ENCODE measurements around the gene DYNLT5.
"Not testable (repeated sequence)": the region's sequence is repeated elsewhere in the genome, so short reads cannot be mapped to it uniquely, and the experiment has no call there.

Gene DYNLT5

DNA sequence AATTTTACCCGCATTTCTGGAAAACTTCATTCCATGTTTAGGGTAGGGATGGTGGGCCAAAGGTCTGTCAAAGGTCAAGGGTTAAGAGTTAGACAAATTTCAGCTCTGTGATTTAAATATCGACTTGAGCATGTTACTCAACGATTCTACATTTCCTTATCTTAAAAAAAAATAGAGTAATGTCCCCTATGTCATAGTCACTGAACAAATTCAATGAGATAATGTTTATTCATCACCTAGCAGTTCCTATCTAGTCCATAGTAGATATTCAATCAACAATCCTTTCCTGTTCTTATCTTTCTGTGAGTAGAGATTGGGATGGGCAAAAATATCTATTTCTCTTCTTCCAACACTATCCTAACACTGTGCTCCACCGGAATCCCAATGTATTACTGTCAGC is 1.1 kb upstream of the DYNLT5 start:
- DNase-seq, result no peak

DNA sequence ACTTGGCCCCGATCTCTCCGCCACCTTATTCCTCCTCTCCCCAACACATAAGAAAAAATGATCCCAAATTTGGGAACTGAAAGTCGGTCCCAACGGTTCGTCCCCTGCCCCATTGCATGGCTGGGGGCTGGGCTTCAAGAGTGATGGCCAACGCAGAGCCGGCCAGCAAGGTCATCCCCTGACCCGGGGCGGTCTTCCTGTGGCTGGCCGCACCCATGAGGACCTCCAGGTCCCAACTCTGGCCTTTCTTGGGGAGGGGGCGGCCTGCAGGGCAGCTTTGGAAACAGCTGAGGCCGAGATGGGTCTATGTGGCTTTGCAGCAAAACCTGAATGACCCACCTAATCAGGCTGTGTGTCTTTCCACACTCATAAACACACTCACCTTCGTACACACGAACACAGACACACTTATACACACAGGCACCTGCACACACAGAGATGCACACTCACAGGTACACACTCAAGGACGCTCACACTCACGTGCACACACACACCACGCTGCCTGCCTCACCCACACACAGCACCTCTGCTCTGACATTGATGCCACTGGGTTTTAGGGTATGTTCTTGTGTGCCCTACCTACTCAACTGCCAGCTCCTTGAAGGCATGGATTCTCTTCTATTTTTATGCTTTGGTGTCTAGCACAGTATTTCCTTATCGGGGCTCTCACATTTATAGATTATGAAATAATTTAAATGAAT is 562 bp downstream of the DYNLT5 start:
- no peak for DNase-seq

DNA sequence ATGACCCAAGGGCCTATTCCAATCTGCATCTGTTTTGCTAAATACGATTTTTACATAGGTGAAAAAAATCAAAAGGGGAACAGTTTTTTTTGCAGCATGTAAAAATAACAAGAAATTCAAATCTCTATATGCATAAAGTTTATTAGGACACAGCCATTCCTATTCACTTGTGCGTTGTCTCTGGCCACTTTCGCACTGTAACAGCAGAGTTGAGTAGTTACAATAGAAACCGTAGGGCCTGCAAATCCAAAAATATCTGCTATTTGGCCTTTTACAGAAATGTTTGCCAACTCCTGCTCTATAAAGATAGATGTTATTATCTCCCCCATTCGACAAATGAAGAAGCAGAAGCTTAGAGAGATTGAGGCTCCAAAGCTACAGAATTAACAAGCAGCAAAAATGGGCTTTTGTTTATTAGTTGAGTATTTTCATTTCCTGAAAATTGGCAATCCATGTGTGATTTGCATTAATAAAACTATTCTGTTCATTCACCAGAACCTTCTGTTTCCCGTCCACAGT is 5.5 kb downstream of the DYNLT5 start:
- no peak for DNase-seq

DNA sequence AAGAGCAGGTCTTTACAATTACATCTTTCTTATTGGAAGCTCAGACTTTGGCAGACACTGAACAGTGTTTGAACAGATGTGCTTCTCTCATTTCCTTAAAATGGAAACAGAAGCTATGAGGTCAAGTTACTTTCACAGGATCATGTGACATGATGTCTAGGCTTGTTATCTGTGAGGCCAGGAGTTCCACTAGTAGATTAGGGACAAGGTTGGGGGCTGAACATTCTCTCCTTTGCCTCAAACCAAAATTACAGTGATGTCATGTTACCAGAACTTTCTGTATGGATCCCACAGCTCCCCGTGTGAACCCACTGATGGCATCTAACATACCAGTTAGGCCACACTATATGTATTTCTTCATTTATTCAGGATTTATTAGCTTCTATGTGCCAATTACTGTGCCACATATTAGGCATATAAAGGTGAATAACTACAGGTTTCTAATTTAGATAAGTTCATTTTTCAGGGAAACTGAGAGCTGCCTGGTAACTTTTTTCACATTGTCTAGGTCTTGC is 6.0 kb downstream of the DYNLT5 start:
- DNase-seq, result no peak

DNA sequence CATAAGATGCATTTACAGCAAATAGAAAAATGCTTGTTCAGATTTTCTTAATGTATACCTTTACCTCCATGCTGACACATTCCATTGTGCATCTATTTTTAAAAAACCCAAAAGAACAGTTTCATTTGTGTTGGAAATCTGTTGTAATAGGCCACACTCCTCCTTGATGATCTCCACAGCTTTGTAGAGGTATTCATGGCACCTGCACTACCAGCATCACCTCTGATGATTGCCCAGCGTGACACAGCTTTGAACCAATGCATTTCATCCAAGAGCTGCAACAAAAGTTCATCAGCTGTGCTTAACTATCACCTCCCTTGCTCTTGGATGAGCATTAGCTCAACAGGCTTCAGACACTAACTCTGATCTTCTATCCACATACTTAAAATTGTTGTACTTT is 8.2 kb downstream of the DYNLT5 start:
- DNase-seq, result no peak

DNA sequence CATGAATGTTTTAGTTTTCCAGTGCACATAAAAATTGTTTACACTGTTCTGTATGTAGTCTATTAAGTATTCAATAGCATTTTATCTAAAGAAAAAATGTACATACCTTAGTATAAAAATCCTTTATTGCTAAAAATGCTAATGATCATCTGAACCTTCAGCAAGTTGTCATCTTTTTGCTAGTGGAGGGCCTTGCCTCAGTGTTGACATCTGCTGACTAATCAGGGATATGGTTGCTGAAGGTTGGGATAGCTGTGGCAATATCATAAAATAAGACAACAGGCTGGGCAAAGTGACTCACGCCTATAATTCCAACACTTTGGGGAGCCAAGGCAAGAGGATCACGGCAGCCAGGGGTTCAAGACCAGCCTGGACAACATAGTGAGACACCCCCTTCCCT is 9.0 kb downstream of the DYNLT5 start:
- DNase-seq, result peak in 1 of 2 donors; percentile 12

DNA sequence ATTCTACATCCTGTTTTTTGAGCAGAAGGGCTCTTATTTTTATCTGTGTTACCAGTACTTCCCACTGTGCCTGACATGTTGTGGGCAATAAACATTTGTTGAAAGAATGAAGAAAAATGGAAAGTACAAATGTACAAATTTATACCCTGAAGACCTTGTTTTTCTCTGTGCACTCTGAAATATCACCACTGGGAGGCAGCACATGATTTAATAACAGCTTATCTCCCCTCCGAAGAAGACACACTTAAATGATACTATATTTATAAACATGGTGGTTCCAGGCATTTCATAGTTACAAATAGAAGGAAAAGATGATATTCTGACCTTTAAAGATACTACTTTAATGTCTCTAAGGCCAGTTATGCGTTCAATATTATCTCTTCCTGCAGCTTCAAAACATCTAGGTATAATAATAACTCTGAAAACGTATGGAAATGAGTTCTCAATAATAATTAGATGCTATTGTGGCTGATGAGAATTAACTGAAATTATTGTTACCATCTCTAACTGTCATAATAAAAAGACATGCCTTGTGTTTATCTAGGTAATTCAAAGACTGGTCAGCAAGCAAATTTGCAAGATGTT is 12.8 kb downstream of the DYNLT5 start:
- DNase-seq, result peak; percentile 39 to 68

DNA sequence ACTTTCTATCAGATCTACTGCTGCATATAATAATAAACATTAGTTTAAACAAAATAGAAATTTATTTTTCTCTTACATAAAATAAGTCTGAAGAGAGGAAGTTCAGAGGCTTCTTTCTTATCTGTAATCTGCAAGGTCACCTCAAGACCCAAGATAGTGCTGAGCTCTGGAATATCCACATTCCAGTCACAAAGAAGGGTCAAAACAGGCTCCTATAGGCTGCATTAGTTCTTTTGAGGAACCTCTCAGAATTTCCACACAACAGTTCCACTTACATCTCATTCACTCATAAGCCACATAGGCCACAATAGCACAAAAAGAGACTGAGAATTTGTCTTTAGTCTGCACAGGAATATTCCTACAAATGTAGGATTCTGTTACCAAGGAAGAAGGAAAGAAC is 15.4 kb downstream of the DYNLT5 start:
- DNase-seq, result no peak

DNA sequence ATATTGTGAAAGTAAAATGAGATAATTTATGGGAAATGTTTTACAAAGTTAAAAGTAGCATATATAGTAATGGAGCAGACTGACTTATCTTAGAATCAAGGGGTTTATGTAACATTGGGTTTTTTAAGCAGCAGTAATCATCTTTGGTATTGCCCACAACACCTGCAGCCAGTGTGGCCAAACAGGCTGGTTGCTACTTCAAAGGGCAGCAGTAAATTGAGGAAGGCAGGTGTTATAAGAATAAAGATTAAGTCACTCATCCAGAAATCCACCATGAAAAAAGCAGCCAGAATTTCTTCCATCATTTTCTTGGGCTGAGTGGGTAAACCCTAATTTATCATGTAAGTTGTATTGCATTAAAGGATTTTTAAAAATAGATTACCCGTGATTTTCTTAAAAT is 16.7 kb downstream of the DYNLT5 start:
- DNase-seq, result no peak

DNA sequence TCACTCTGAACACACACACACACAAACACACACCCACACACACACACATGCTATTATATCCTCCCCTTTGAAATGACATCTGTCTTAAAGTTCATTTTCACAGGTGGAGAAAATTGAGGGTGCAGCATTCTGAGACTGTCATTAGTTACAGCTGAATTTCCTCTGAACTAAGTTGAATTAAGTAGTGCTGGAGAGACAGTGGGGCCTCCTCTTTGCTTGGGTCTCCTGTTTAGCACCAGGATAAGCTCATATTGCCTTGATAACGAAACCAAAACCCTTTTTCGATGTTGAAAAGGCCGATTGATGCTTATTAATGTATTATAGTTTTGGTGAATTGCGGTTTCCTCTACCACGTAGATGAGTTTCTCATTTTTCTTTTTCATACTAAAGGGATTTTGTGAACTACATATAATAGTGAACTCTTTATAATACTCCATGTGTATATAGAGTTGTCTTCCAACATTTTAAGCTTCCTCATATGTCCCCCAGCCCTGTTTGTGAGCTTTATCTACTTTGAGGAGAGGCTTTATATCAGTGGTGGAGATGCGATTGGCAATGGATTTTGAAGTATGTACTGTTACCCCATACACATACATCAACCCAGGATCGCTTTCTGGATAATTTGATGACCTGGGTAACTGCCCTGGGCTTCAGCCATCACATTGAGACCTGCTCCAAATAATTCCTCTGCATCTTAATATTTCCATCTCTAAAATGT is 17.4 kb downstream of the DYNLT5 start:
- peak in 1 of 2 donors; percentile 58 for DNase-seq

DNA sequence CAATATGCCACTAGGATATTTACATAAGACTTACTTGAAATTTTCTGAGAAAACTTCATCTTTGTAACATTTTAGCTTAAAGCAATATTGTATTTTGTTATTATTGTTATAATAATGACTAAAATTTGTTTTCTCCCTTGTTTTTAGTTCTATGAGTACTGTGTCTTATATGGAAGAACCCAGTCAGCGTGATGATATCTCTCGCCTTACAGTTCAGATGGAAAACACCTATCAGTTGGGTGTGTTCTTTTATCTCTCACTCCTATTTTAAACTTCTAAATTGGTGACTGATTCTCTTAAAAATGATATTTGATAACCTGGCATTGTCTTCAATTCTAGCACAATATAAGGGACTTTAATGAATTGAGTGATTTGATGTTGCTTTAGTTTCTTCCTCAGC is 18.0 kb downstream of the DYNLT5 start:
- peak in 1 of 2 donors; percentile 7 for DNase-seq

DNA sequence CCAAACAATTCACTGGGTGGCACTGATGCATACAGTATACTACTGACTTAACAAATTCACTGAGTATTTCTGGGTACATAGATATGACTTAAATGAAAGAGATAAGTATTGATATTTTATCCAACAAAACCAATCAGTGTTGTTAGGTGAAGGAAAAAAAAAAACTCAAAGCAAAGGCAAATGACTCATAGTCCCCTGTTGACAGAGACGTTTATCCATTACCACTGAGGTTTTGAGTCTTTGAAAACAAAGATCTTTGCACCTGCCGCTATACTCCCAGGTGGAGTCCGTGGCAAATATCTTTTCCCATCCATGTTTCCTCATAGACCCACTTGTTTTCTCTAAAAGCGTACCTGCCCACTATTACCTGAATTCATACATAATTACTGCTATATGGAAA is 18.4 kb downstream of the DYNLT5 start:
- no peak for DNase-seq

DNA sequence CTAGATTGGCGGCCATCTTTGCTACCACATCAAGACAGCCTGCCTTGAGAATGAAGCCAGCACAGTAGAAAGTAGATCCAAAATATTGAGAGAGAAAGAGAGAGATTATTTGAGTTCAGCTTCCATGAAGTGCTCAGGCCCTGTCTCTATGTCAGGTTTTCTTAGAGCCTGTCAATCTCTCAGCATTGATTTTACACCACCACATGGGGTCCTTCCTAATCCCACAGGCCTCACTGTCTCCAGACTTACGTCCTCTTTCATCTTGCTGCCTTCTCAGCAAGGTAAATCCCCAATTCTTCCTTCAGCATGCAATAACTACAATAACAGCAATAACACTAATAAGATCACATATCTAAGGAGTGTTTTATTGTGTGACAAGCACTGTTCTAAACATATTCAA is 21.0 kb downstream of the DYNLT5 start:
- no peak for DNase-seq

DNA sequence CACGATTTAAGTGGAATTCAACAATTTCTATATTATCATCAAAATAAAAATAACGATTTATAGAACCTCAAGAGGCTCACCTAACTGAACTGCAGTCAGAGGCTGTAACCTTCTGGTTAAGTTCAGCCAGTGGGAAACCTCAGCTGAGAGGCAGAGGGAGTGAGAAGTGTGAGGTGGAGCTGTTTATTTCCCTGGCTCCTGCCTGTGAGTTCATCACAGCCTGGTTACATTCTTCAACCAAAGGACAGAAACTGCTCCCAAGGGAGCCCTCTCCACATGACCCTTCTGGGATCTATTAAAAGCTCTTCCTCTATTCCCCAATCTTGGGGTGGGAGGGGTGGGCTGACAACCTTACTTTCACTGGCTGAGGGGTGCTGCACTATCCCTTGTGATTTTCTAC is 22.2 kb downstream of the DYNLT5 start:
- DNase-seq, result no peak

DNA sequence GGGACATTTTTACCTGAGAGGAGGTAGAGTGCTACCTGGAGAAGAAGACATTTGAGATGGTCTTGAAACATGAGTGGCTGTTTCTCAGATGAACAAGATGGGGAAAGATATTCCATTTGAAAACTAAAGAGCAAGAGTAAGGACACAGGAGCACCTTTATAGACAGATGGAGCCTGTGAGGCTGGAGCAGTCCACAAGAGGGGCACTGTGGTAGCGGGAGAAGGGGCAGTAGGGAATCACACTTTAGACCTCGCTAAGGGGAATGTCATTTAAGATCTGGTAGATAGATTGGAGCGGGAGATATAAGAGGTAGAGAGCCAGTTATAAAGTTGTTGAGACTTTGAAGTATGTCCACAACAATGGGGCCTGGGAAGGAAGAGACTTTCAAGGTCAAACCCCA is 23.4 kb downstream of the DYNLT5 start:
- no peak for DNase-seq

DNA sequence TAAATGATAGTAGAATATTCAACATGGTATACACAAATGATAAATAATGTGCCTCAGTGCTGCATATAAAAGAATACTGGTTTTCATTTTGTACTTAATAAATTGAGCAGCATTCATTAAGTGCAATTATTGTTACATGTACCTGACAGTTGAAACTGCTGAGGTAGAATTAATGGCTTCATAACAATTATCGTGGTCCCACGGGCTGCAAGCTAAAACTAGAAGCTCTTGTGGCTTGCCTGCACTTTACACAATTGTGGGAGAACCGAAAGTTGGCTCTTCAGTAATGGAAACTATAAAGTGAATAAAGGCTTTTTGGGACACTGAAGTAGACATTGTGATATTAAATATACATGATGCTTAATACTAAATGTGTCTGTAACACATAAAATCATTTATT is 25.6 kb downstream of the DYNLT5 start:
- no peak for DNase-seq

DNA sequence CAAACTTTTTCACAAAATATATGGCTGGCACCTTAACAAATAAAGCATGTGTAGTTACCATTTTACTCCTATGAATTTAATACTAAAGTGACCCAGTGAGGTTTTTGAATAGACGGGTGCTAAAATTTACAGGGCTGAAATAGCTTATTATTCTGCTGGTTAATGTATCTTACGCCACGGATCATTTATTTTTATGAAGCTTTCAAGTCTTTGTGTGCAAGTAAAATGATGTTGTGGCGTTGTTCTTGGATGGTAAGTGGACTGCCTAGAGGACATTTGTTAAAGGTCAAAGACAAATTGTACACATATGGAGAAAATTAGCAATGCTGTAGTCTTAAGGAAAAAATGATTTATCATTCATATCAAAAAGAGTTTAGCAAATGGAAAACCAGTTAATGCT is 26.0 kb downstream of the DYNLT5 start:
- DNase-seq, result no peak

DNA sequence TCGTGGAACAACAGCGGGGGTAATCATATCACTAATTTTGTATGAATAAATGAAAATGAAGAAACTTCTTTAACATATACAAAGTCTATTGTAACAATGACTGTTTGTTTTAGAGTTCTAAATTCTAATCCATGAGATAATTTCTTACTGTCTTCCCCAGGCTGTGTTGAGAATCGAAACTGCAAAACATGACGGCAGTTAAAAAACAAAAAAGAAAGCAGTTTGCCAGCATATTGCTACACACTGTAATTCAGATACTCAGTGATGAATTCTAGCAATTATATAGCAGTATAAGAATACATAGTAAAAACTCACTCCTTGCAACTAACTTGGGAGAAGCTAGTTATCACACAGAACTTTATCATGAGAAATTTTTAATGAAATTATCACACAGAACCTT is 26.7 kb downstream of the DYNLT5 start:
- DNase-seq, result no peak

DNA sequence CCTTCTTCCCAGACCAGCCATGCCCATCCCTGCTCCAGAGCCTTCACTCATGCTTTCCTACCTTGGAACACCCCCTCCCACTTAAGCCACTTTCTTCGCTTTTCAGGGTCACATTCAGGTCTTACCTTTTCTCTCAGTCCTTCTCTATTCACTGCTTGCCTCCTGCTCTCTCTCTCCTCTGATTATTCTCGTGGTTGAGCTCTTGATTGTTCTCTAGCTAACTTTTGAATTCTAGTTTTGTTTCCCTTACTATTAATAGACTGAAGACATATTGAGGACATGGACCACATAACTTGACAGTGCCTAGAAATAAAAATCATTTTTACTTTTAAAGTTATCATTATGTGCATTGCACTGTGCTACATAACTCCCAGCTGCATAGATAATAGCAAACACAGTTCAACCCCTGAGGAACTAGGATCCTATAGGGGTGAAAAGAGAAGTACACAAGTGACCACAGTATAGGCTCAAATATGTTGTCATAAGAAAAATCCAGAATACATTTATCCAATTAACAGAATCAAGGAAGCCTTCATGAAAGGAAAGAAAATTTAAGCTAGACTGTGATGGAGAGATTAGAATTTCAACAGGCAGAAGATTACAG is 27.3 kb downstream of the DYNLT5 start:
- no peak for DNase-seq

DNA sequence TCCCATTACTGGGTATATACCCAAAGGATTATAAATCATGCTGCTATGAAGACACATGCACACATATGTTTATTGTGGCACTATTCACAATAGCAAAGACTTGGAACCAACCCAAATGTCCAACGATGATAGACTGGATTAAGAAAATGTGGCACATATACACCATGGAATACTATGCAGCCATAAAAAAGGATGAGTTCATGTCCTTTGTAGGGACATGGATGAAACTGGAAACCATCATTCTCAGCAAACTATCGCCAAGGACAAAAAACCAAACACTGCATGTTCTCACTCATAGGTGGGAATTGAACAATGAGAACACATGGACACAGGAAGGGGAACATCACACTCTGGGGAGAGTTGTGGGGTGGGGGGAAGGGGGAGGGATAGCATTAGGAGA is 33.5 kb downstream of the DYNLT5 start:
- DNase-seq, result not testable (repeated sequence)

DNA sequence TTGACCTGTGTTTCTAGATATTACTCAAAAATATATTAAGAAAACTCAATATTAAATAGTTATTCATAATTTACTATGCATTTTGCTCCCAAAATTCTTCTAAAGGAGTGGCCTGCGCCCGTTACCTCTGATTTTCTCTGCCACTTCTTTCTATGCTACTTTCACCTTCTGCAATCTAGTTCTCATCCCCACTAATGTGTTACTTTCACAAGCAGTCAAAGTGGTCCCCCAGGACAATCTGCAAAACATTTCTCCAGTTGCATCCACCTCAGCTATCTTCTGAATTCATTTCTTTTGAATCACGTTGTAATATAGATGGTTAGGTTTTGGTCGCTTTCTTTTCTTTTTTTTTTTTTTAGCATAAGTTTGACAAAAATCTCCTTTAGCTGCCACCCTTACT is 35.4 kb downstream of the DYNLT5 start:
- no peak for DNase-seq

DNA sequence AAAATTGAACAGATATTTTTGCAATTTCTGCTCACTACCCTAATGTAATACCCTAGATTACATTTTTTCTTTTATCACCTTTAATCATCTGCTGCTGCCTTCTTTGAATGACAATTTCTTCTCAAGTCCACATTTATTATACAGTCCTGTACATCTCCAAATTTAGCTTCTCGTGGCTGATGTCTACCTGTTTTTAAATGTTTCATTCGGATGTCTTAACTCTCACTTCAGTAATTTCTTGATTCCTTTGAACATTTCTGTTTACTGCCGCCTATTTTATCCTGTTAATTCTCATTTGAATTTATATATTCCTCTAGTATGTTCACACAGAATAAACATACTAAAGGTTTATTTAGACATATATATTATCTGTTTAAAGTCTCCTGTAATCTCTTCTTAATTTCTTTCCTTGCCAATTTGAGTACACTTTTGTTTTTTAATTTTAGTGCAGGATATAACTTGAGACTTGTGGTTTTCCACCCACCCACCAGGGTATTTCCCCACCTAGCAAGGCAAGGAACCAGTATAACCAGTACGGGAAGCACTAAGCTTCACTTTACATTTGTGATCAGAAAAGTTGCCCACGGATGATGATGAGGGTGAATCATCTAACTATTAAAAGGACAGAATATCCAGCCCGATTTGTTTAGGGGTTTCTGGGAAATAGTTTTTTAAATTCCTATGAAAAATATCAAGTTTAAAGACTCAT is 36.1 kb downstream of the DYNLT5 start:
- peak; percentile 25 to 50 for DNase-seq
